ENCODE results near the gene KIF1B.
"Not testable (repeated sequence)": the region's sequence is repeated elsewhere in the genome, so short reads cannot be mapped to it uniquely, and the experiment has no call there.

Gene KIF1B

GRCh38 chr1:10328180-10328963 is 118.0 kb downstream of the KIF1B start:
- no peak for DNase-seq (ENCODE audit: low read depth)

- no peak for DNase-seq (ENCODE audit: low read depth)
Measured at GRCh38 chr1:10337436-10337835, 127.1 kb downstream of the KIF1B start.

GRCh38 chr1:10338047-10338446 is 127.7 kb downstream of the KIF1B start:
- DNase-seq (ENCODE audit: low read depth): no peak

DNA sequence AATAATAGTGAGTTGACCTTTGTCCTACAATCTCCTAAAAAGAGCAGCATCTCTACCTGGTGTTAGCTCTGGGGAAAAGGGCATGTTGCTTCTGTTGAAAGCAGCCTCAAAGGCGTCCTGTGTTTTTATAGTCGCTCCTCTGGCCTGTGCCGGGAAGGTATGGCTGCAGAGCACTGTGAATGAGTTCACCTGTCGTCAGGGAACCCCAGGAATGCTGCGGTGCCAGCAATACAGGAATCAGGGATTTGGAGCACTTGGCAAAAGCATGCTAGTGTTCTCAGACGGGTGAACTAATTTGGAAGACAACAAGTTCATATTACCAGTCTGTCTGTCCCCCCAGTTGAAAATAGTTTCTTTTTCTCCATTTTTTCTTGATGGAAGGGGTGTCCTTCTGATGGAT is 128.2 kb downstream of the KIF1B start:
- no peak for DNase-seq (ENCODE audit: low read depth)

- DNase-seq (ENCODE audit: low read depth): no peak
Measured at GRCh38 chr1:10339036-10339567, 128.7 kb downstream of the KIF1B start.

- no peak for DNase-seq (ENCODE audit: low read depth)
Measured at GRCh38 chr1:10339815-10340214, 129.4 kb downstream of the KIF1B start.

DNA sequence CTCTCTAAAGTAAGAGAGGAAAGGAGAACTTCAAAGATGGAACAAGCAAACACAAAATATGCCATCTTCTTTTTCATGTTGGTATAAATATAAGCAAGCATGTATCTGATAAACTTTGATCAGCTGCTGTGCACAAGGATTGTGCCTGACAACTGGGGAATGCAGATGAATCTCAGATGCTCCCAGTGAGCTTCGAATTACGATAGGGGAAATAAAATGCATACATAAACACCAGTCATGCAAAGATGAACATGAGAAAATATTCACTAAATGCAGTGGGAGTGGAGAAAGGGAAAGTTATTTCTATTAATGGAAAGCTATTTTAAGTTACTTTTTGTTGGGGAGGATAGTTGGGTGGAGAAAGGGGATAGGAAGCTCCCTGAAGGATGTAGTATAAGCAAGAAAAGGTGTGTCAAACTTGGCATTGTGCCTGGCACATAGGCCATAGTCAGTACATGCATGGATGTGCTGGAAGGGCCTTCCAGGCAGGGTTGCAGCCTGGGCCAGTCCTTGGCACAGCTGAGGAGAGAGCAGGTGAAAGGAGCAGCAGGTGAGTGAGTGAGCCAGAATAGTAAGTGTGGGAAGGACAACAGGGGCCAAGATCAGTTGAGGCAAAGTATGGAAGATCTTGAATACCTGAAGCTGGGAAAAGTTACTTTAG is 130.7 kb downstream of the KIF1B start:
- no peak for DNase-seq (ENCODE audit: low read depth)

DNA sequence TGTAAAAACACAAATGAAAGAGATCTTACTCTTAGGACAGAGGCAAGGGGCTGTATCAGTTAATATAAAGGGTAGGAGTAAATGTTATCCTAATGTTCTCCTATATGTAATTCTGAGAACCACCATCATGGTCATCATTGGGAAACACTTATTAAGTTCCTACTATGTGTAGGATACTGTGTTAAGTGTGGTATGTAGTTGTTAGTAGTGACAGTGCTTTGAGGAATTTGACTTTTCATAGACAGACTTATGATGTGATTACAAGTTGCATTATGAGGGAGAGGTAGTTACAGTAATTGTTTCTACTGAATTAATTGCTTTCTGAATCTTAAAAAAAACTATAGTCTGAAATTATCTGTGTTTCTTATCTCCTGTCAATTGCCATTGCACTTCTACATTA is 136.7 kb downstream of the KIF1B start:
- no peak for DNase-seq (ENCODE audit: low read depth)

DNA sequence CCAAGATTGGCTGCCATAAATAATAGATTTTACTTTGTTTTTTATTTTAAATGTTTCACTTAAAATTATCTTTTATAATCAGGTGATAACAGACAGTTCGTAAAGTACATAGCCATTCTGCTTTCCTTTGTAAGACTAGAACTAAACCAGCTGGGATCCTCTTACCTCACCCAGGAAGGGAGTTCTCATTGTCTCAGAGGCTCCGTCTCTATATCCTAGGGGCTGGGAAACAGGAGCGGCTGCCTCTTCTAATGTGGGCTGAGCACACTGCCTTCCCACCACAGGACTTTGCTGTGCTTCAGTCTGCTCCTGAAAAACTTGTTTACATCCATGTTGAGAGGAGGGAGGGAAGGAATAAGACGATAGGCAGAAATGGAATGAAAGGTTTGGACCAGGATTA is 142.9 kb downstream of the KIF1B start:
- no peak for DNase-seq (ENCODE audit: low read depth)

GRCh38 chr1:10353693-10354092 is 143.3 kb downstream of the KIF1B start:
- DNase-seq (ENCODE audit: low read depth): no peak

DNA sequence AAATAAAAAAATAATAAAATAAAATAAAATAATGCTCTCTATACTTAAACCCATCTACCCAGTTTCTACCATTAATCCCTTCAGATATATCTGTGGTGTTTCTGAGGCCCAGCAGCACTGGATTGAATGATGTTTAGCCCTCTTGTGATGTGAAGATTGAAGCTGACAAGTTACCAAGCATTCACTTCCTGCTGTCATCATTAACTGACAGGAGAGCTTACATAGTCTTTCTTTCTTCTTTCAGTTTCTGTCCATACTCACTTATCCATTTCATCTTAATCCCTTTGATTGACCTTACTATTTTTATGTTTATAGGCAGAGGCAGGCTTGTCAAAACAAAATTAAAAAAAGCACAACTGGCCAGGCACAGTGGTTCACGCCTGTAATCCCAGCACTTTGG is 149.7 kb downstream of the KIF1B start:
- DNase-seq (ENCODE audit: low read depth): no peak

GRCh38 chr1:10361515-10361914 is 151.1 kb downstream of the KIF1B start:
- no peak for DNase-seq (ENCODE audit: low read depth)

DNA sequence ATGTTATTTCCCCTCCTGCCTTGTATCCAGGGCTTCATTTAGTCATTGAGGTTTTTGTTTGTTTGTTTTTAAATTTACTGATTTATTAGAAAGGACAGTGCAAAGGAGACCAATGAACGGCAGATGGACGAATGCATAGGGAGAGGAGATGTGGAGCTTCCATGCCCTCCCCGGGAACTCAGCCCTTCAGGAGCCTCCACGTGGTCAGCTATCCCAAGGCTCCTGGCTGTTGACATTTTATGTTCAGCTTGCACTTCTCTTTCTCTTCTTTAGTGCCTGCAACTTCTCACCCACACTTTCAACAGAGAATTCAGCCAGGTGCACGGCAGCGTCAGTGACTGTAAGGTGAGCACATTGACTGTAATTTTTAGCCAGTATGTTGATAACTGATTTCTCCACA is 157.8 kb downstream of the KIF1B start:
- DNase-seq (ENCODE audit: low read depth): no peak

GRCh38 chr1:10374442-10374860 is 164.1 kb downstream of the KIF1B start:
- no peak for DNase-seq (ENCODE audit: low read depth)

- not testable (repeated sequence) for DNase-seq (ENCODE audit: low read depth)
Measured at GRCh38 chr1:10377365-10378029, 167.1 kb downstream of the KIF1B start.

- DNase-seq (ENCODE audit: low read depth): no peak
Measured at GRCh38 chr1:10378081-10378841, 167.9 kb downstream of the KIF1B start.

DNA sequence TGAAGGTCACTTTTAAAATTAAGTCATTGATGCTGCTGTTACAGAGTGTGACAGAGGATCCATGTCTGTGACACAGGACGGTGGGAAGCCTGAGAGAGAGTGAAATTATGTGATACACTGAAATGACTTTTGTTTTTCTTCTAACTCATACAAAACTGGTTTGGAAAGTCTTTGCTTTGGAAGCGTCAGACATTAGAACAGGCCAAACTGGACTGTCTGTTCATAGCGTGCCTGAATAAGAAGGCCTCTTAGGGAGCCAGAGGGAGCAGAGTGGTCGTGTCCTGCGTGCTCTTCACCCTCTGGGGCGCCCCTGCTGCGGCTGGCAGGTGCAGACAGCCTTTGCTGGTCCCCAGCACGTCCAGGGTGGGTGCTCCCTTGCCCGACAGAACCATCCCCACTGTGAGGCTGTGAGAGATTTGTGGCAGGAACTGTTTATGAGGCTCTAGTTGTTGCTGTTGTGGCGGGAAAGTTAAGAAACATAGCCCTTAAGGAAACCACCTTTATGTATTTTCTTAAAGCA is 168.8 kb downstream of the KIF1B start:
- no peak for DNase-seq (ENCODE audit: low read depth)

DNA sequence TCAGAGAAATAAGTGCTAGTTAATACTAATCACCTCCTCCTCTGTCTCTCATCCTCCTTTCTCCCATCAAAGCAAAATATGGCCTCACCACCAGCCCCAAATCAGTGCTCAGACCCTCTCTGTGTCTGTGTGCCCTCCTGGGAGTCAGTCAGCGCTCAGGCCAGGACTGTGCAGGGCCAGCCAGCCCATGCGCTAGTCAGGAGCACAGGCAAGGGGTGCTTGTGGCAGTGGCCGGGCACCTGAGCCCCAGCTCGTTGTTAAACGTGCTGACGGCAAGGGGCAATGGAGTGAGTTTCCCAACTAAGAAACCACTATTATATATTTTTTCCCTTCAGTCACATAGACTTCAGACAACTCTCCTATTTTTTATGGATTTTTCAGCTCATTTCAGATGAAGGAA is 169.3 kb downstream of the KIF1B start:
- DNase-seq (ENCODE audit: low read depth): no peak

DNA sequence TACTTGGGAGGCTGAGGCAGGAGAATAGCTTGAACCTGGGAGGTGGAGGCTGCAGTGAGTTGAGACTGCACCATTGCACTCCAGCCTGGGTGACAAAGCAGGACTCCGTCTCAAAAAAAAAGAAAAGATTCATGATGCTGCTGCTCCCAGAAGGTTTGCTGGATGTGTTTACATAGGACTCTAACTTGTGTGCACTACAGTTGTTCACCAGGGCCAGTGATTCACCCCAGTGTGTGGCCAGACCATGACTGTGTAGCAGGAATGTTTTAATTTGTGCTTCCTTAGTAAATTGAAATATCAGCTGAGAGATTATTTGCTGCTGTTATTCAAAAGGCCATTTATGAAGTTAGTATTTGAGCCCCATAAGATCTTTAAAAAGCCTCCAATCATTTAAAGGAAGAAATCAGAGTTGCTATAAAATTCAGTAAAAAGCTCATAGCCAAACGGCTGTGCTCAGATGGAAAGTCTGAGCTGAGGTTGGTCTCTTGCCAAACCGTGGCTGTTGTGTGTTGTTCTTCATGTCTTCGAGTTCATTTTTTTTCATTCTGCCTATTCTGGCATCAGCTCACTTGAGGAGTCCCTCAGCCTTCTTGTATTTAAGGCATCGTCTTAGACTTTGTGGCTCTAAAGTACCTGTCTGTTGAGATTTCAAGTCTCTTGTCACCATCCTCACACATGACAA is 170.4 kb downstream of the KIF1B start:
- DNase-seq (ENCODE audit: low read depth): no peak

DNA sequence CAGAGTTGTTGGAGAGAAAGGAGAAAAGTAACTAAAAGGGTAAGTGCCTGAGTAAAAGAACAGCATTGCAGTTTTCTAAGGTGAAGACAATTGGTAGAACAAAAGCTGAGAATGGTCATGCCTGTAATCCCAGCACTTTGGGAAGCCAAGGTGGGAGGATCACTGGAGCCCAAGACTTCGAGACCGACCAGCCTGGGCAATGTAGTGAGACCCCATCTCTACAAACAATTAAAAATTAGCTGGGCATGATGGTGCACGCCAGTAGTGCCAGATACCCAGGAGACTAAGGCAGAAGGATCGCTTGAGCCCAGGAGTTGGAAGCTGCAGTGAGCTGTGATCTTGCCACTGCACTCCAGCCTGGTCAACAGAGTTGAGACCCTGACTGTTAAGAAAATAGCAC is 173.3 kb downstream of the KIF1B start:
- no peak for DNase-seq (ENCODE audit: low read depth)

DNA sequence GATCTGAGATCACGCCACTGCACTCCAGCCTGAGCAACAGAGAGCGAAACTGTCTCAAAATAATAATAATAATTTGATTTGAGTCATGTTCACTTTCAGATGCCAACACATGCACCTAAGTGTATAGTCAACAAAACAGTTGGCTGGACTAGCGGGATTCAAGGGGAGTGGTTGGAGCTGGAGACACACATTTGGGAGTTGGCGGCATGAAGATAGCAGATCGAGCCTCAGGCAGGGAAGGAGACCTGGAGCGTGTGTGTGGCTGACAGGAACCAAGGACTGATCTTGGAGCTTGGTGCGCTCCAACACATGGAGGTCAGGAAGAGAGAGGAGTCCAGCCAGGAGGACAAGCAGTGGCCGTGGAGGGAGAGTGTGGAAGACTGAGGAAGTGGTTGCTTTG is 173.8 kb downstream of the KIF1B start:
- DNase-seq (ENCODE audit: low read depth): no peak

All from stimulated activated CD8-positive, alpha-beta memory T cell treated with anti-CD3 and anti-CD28 coated beads, Interleukin-7, amount 100 ng/mL, for 24 hours (primary cell).